Astrocyte (in vitro differentiated cells and primary cell): ENCODE data around the gene ZNF689. TPM values are rescaled to one million over a fixed set of nuclear protein-coding genes. Genes with fewer than 3 reads are reported as not detected.

Experiments used
- DNase-seq: peaks from one replicate; pipeline ENCODE4 v3.0.0-alpha.2; 2010; ENCODE audit warnings: low read depth
- FAIRE-seq: peaks from 2 replicates; lab custom pipeline; 2011; peaks lifted over from hg19 to GRCh38; lab: Jason Lieb, UNC
- H2AFZ ChIP-seq: 2 replicates; pipeline ENCODE4 v1.6.0; 2012; ENCODE audit warnings: low read depth, low read length, inconsistent platforms
- H3K27ac ChIP-seq: 2 replicates; pipeline ENCODE4 v1.5.1; 2011; ENCODE audit warnings: low read depth, low read length, inconsistent platforms
- H3K27me3 ChIP-seq: 2 replicates; pipeline ENCODE4 v1.6.0; 2011; ENCODE audit warnings: low read length, inconsistent platforms; ENCODE audit not compliant: insufficient read depth
- H3K36me3 ChIP-seq: 2 replicates; pipeline ENCODE4 v1.5.1; 2011; ENCODE audit warnings: low read length, inconsistent platforms; ENCODE audit not compliant: insufficient read depth
- H3K4me1 ChIP-seq: 2 replicates; pipeline ENCODE4 v1.5.1; 2011; ENCODE audit warnings: low read length, inconsistent platforms; ENCODE audit not compliant: insufficient read depth
- H3K4me2 ChIP-seq: 2 replicates; pipeline ENCODE4 v1.6.0; 2012; ENCODE audit warnings: low read length, inconsistent platforms
- H3K4me3 ChIP-seq: 2 replicates; pipeline ENCODE4 v1.5.1; 2011; ENCODE audit warnings: low read depth, mild to moderate bottlenecking, low read length, inconsistent platforms; ENCODE audit not compliant: insufficient read depth
- H3K79me2 ChIP-seq: 2 replicates; pipeline ENCODE4 v1.6.0; 2012; ENCODE audit warnings: mild to moderate bottlenecking, low read length, inconsistent platforms; ENCODE audit not compliant: insufficient read depth
- H3K9ac ChIP-seq: 2 replicates; pipeline ENCODE4 v1.6.0; 2012; ENCODE audit warnings: mild to moderate bottlenecking, low read length, inconsistent platforms
- H3K9me3 ChIP-seq: 2 replicates; pipeline ENCODE4 v1.5.1; 2012; ENCODE audit warnings: low read depth, mild to moderate bottlenecking, low read length, inconsistent platforms; ENCODE audit not compliant: insufficient read depth
- H4K20me1 ChIP-seq: 2 replicates; pipeline ENCODE4 v1.6.0; 2012; ENCODE audit warnings: low read length, inconsistent platforms; ENCODE audit not compliant: insufficient read depth
- H3K27ac Mint-ChIP-seq: one replicate; pipeline ENCODE4 v1.8.0; 2021; ENCODE audit warnings: mild to moderate bottlenecking, mixed read lengths; ENCODE audit not compliant: unreplicated experiment
- H3K27me3 Mint-ChIP-seq: one replicate; pipeline ENCODE4 v1.8.0; 2021; ENCODE audit warnings: low read depth, mixed read lengths; ENCODE audit not compliant: unreplicated experiment
- H3K36me3 Mint-ChIP-seq: one replicate; pipeline ENCODE4 v1.8.0; 2021; ENCODE audit warnings: low read depth, mixed read lengths; ENCODE audit not compliant: unreplicated experiment
- H3K4me1 Mint-ChIP-seq: one replicate; pipeline ENCODE4 v1.8.0; 2021; ENCODE audit warnings: low read depth, mixed read lengths; ENCODE audit not compliant: unreplicated experiment
- H3K4me3 Mint-ChIP-seq: one replicate; pipeline ENCODE4 v1.8.0; 2021; ENCODE audit warnings: mild to moderate bottlenecking, moderate library complexity, mixed read lengths; ENCODE audit not compliant: unreplicated experiment
- H3K9me3 Mint-ChIP-seq: one replicate; pipeline ENCODE4 v1.8.0; 2021; ENCODE audit warnings: mild to moderate bottlenecking, mixed read lengths; ENCODE audit not compliant: unreplicated experiment
- EZH2 ChIP-seq: IDR thresholded peaks from 2 replicates; pipeline ENCODE4 v1.6.1; 2012; ENCODE audit warnings: mild to moderate bottlenecking, low read length, inconsistent platforms; ENCODE audit not compliant: insufficient read depth
- total RNA-seq: library from RNA; stranded (reverse); gene quantifications from 2 replicates; pipeline ENCODE4 v1.2.1, GENCODE V29; 2021
- TF ChIP-seq, protein P1 (sequence below): IDR thresholded peaks from 2 replicates; pipeline ENCODE4 v1.5.1; 2011; ENCODE audit warnings: low read depth, mild to moderate bottlenecking, inconsistent platforms, low read length, moderate library complexity; ENCODE audit not compliant: insufficient read depth

Gene ZNF689
- total RNA-seq, 1 donor from 2014 or later = 7.5 TPM

DNA sequence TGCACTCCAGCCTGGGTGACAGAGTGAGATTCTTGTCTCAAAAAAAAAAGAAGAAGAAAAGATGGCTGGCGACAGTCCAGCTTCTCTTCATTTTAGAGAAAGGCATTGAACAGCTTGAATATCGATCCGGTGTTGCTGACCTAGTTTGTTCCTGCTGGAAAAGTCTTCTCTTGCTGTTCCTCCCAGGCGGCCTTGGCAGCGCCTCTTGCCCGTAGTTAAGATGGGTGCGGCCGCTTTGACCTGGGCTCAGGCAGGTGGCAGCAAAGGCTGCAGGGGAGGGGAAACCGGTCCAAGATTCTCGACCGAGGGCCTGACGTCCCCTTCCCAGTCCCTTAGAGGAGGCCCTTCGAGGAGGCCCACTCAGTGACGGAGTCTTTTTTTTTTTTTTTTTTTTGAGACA, 48.2 kb downstream of the ZNF689 start:
- H3K4me1 Mint-ChIP-seq = no peaks in the 10 kb centered on the region
- H3K27ac Mint-ChIP-seq = no peak overlapping the region
- no peak overlapping the region for H3K4me3 Mint-ChIP-seq
- Histone ChIP-seq H3K4me2 (no peak overlapping the region), H3K9me3 (no peaks in the 10 kb centered on the region), H3K9ac (no peak overlapping the region), H3K79me2 (peaks cover 10% of the 10 kb centered on the region), H3K4me1 (peaks cover 6% of the 10 kb centered on the region), H3K27me3 (no peaks in the 10 kb centered on the region), H2AFZ (no peak overlapping the region), H3K27ac (no peak overlapping the region), H3K4me3 (no peak overlapping the region), H3K36me3 (no peaks in the 10 kb centered on the region), H4K20me1 (no peaks in the 10 kb centered on the region)
- TF ChIP-seq, protein P1, sequence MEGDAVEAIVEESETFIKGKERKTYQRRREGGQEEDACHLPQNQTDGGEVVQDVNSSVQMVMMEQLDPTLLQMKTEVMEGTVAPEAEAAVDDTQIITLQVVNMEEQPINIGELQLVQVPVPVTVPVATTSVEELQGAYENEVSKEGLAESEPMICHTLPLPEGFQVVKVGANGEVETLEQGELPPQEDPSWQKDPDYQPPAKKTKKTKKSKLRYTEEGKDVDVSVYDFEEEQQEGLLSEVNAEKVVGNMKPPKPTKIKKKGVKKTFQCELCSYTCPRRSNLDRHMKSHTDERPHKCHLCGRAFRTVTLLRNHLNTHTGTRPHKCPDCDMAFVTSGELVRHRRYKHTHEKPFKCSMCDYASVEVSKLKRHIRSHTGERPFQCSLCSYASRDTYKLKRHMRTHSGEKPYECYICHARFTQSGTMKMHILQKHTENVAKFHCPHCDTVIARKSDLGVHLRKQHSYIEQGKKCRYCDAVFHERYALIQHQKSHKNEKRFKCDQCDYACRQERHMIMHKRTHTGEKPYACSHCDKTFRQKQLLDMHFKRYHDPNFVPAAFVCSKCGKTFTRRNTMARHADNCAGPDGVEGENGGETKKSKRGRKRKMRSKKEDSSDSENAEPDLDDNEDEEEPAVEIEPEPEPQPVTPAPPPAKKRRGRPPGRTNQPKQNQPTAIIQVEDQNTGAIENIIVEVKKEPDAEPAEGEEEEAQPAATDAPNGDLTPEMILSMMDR = no peak
- TF ChIP-seq EZH2 = no peak
- no peaks in the 10 kb centered on the region for H3K9me3 Mint-ChIP-seq
- no peak for FAIRE-seq
- no peak for DNase-seq
- H3K36me3 Mint-ChIP-seq = no peaks in the 10 kb centered on the region
- peaks cover 18% of the 10 kb centered on the region for H3K27me3 Mint-ChIP-seq

DNA sequence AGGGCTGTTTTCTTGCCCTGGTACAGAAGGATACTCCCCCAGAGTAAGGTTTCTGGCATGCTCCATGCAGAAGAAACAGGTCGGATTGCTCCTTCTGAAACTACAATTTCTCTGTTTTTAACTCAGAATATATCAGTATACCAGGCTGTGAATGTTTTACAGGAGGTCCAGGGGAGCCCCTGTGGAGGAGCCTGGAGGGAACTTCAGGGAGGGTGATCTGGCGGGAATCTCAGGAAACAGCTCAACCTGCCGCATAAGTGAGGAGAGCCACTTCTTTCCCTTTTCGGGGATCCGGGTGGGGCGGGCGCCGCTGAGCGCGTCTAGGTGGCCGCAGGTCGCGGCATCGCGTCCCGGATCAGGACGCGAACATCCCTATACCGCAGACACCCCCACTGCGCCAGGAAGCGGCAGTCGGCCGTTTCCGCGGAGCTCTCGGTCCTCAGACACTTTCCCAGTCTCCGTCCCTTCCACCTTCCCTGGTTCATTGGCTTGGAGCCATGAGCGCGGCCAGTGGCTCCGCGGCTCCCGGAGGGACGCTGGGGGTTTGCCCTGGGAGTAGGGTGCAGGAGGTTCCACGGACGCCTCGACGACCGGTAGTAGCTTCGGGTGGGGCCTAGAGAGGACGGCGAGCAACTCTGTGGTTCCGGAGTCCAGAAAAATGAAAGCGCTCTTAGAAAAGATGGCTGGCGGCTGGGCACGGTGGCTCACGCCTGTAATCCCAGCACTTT, 48.9 kb downstream of the ZNF689 start:
- no peaks in the 10 kb centered on the region for H4K20me1 ChIP-seq
- Mint-ChIP-seq H3K4me1 (peaks cover 2% of the 10 kb centered on the region), H3K27ac (no peak overlapping the region), H3K27me3 (peaks cover 11% of the 10 kb centered on the region), H3K4me3 (no peak overlapping the region), H3K36me3 (no peaks in the 10 kb centered on the region), H3K9me3 (no peaks in the 10 kb centered on the region)
- no peaks in the 10 kb centered on the region for H3K9me3 ChIP-seq
- H3K79me2 ChIP-seq = peaks cover 16% of the 10 kb centered on the region
- no peaks in the 10 kb centered on the region for H3K36me3 ChIP-seq
- DNase-seq (no peak), FAIRE-seq (no peak)
- H3K4me1 ChIP-seq = peaks cover 7% of the 10 kb centered on the region
- no peak overlapping the region for H3K4me3 ChIP-seq
- peak overlapping the region; percentile 78 for H3K4me2 ChIP-seq
- no peak overlapping the region for H3K27ac ChIP-seq
- H2AFZ ChIP-seq = peak overlapping the region; percentile 91
- TF ChIP-seq, protein P1 = no peak
- no peak for TF ChIP-seq EZH2
- H3K9ac ChIP-seq = peak overlapping the region; percentile 43
- H3K27me3 ChIP-seq = no peaks in the 10 kb centered on the region

DNA sequence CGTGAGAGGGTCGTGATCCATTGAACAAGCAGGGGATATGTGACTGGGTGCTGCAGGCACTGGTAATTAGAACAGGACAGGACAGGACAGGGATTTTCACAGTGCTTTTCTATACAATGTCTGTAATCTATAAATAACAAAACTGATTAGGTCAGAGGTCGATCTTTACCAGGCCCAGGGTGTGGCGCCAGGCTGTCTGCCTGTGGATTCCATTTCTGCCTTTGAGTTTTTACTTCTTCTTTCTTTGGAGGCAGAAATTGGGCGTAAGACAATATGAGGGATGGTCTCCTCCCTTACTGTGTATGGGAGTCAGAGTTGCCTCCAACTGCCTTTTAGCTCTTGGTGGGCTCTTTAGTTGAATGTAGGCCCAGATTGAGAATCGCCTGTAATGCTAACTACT, 50.5 kb downstream of the ZNF689 start:
- peak overlapping the region; percentile 1 for H3K27ac Mint-ChIP-seq
- TF ChIP-seq, protein P1 = no peak
- no peak for TF ChIP-seq EZH2
- peaks cover 9% of the 10 kb centered on the region for H3K4me1 ChIP-seq
- no peaks in the 10 kb centered on the region for H3K36me3 Mint-ChIP-seq
- no peak for DNase-seq
- H3K27me3 Mint-ChIP-seq = peaks cover 3% of the 10 kb centered on the region
- no peak overlapping the region for H3K4me3 ChIP-seq
- H4K20me1 ChIP-seq = no peaks in the 10 kb centered on the region
- H3K4me1 Mint-ChIP-seq = peaks cover 5% of the 10 kb centered on the region
- H3K9me3 ChIP-seq = no peaks in the 10 kb centered on the region
- H3K4me2 ChIP-seq = no peak overlapping the region
- H3K79me2 ChIP-seq = peaks cover 20% of the 10 kb centered on the region
- no peak overlapping the region for H3K9ac ChIP-seq
- H3K4me3 Mint-ChIP-seq = no peak overlapping the region
- H3K27ac ChIP-seq = no peak overlapping the region
- no peaks in the 10 kb centered on the region for H3K36me3 ChIP-seq
- FAIRE-seq = no peak
- H3K9me3 Mint-ChIP-seq = no peaks in the 10 kb centered on the region
- H3K27me3 ChIP-seq = no peaks in the 10 kb centered on the region
- no peak overlapping the region for H2AFZ ChIP-seq
